Neural cell (in vitro differentiated cells): ENCODE data around the gene CSK.

Experiments used
- EP300 ChIP-seq: fragments of 450-650 bp; conservative IDR thresholded peaks from 2 replicates; pipeline ENCODE4 v1.6.1; 2014; ENCODE audit warnings: antibody characterized with exemption, mild to moderate bottlenecking, moderate library complexity; ENCODE audit not compliant: poor library complexity, severe bottlenecking
- EZH2 ChIP-seq: fragments of 200-600, 300-800 bp; shearing (Covaris generic), sonication (generic); IDR thresholded peaks from 2 replicates; pipeline ENCODE4 v1.6.1; 2014; ENCODE audit warnings: antibody characterized with exemption, low read length, borderline replicate concordance, mild to moderate bottlenecking; ENCODE audit not compliant: insufficient read depth, poor library complexity, severe bottlenecking
- MXI1 ChIP-seq: fragments of 450-650 bp; conservative IDR thresholded peaks from 2 replicates; pipeline ENCODE4 v1.6.1; 2014; ENCODE audit warnings: antibody characterized with exemption, mild to moderate bottlenecking; ENCODE audit not compliant: poor library complexity, severe bottlenecking
- POLR2AphosphoS5 ChIP-seq: IDR thresholded peaks from 2 replicates; pipeline ENCODE4 v1.6.1; 2012
- RAD21 ChIP-seq: fragments of 450-650 bp; conservative IDR thresholded peaks from 2 replicates; pipeline ENCODE4 v1.6.1; 2014; ENCODE audit warnings: antibody characterized with exemption, mild to moderate bottlenecking, moderate library complexity
- TAF1 ChIP-seq: IDR thresholded peaks from 2 replicates; pipeline ENCODE4 v1.6.1; 2012; ENCODE audit warnings: low read depth
- TF ChIP-seq, protein P1 (sequence below): fragments of 450-650 bp; IDR thresholded peaks from 2 replicates; pipeline ENCODE4 v1.5.1; 2014; ENCODE audit warnings: antibody characterized with exemption, mild to moderate bottlenecking, moderate library complexity; ENCODE audit not compliant: poor library complexity, severe bottlenecking
- TF ChIP-seq, protein P2 (sequence below): IDR thresholded peaks from 2 replicates; pipeline ENCODE4 v1.6.1; 2012; ENCODE audit warnings: borderline replicate concordance

DNA sequence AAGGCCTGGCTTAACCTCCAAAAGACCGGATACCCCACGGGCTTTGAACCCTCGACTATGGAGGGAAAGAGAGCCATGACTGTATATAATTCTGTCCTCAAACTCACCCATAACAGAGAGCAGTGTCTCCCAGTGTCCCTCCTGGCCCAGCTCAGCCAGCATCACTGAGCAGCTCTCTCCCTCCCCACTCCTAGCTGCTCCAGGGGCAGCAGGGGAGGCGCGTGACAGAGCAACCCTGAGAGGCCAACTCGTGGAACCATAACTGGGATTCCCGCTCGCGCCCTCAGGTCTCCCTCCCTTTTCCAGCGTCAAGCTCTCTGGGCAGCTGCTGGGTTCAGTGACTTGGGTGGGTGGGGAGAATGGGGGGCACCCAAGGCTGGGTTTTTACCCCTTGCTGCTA lies 44.0 kb downstream of the CSK start:
- TF ChIP-seq, protein P1, sequence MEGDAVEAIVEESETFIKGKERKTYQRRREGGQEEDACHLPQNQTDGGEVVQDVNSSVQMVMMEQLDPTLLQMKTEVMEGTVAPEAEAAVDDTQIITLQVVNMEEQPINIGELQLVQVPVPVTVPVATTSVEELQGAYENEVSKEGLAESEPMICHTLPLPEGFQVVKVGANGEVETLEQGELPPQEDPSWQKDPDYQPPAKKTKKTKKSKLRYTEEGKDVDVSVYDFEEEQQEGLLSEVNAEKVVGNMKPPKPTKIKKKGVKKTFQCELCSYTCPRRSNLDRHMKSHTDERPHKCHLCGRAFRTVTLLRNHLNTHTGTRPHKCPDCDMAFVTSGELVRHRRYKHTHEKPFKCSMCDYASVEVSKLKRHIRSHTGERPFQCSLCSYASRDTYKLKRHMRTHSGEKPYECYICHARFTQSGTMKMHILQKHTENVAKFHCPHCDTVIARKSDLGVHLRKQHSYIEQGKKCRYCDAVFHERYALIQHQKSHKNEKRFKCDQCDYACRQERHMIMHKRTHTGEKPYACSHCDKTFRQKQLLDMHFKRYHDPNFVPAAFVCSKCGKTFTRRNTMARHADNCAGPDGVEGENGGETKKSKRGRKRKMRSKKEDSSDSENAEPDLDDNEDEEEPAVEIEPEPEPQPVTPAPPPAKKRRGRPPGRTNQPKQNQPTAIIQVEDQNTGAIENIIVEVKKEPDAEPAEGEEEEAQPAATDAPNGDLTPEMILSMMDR: no peak
- TF ChIP-seq MXI1 (no peak), RAD21 (no peak), EP300 (no peak), EZH2 (no peak), TAF1 (no peak), POLR2AphosphoS5 (no peak)
- TF ChIP-seq, protein P2, sequence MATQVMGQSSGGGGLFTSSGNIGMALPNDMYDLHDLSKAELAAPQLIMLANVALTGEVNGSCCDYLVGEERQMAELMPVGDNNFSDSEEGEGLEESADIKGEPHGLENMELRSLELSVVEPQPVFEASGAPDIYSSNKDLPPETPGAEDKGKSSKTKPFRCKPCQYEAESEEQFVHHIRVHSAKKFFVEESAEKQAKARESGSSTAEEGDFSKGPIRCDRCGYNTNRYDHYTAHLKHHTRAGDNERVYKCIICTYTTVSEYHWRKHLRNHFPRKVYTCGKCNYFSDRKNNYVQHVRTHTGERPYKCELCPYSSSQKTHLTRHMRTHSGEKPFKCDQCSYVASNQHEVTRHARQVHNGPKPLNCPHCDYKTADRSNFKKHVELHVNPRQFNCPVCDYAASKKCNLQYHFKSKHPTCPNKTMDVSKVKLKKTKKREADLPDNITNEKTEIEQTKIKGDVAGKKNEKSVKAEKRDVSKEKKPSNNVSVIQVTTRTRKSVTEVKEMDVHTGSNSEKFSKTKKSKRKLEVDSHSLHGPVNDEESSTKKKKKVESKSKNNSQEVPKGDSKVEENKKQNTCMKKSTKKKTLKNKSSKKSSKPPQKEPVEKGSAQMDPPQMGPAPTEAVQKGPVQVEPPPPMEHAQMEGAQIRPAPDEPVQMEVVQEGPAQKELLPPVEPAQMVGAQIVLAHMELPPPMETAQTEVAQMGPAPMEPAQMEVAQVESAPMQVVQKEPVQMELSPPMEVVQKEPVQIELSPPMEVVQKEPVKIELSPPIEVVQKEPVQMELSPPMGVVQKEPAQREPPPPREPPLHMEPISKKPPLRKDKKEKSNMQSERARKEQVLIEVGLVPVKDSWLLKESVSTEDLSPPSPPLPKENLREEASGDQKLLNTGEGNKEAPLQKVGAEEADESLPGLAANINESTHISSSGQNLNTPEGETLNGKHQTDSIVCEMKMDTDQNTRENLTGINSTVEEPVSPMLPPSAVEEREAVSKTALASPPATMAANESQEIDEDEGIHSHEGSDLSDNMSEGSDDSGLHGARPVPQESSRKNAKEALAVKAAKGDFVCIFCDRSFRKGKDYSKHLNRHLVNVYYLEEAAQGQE: no peak
